ENCODE data around the gene KRTAP10-3.
A peak's percentile ranks its signal among the peaks of the same experiment; 100 is the strongest.

The KRTAP10-3 gene

GRCh38 chr21:44547656-44548331 lies 10.8 kb downstream of the KRTAP10-3 start:
- peak; percentile 37 for DNase-seq (ENCODE audit: low spot score)

GRCh38 chr21:44544566-44544965 lies 14.0 kb downstream of the KRTAP10-3 start:
- DNase-seq (ENCODE audit: low spot score), result no peak

- DNase-seq (ENCODE audit: low spot score), result no peak
Measured at GRCh38 chr21:44542716-44543115, 15.9 kb downstream of the KRTAP10-3 start.

- no peak for DNase-seq (ENCODE audit: low spot score)
Measured at GRCh38 chr21:44540741-44541288, 17.8 kb downstream of the KRTAP10-3 start.

GRCh38 chr21:44539991-44540666 lies 18.5 kb downstream of the KRTAP10-3 start, which contains the start of gene KRTAP10-1:
Gene KRTAP10-1, minus strand, starts transcription at chr21:44540195. Its CDS starts 45 bp downstream, at chr21:44540150.
- no peak for DNase-seq (ENCODE audit: low spot score)

GRCh38 chr21:44539046-44539445 lies 19.5 kb downstream of the KRTAP10-3 start:
- no peak for DNase-seq (ENCODE audit: low spot score)

GRCh38 chr21:44537930-44538911 lies 20.4 kb downstream of the KRTAP10-3 start:
- DNase-seq (ENCODE audit: low spot score), result no peak

- DNase-seq (ENCODE audit: low spot score), result no peak
Measured at GRCh38 chr21:44535963-44536362, 22.6 kb downstream of the KRTAP10-3 start.

- no peak for DNase-seq (ENCODE audit: low spot score)
Measured at GRCh38 chr21:44534688-44535087, 23.9 kb downstream of the KRTAP10-3 start.

GRCh38 chr21:44533891-44534627 lies 24.5 kb downstream of the KRTAP10-3 start:
- DNase-seq (ENCODE audit: low spot score), result no peak

GRCh38 chr21:44533121-44533890 lies 25.3 kb downstream of the KRTAP10-3 start:
- DNase-seq (ENCODE audit: low spot score), result no peak

- DNase-seq (ENCODE audit: low spot score), result no peak
Measured at GRCh38 chr21:44532712-44533111, 25.9 kb downstream of the KRTAP10-3 start.

GRCh38 chr21:44531606-44532564 lies 26.7 kb downstream of the KRTAP10-3 start:
- DNase-seq (ENCODE audit: low spot score), result no peak

GRCh38 chr21:44530903-44531605 lies 27.5 kb downstream of the KRTAP10-3 start:
- DNase-seq (ENCODE audit: low spot score), result no peak

- DNase-seq (ENCODE audit: low spot score), result no peak
Measured at GRCh38 chr21:44530221-44530902, 28.2 kb downstream of the KRTAP10-3 start.

GRCh38 chr21:44529503-44530125 lies 29.0 kb downstream of the KRTAP10-3 start:
- DNase-seq (ENCODE audit: low spot score), result no peak

GRCh38 chr21:44529011-44529421 lies 29.6 kb downstream of the KRTAP10-3 start:
- no peak for DNase-seq (ENCODE audit: low spot score)

GRCh38 chr21:44528634-44528995 lies 30.0 kb downstream of the KRTAP10-3 start:
- no peak for DNase-seq (ENCODE audit: low spot score)

Measured in CD4-positive, alpha-beta T cell treated with Interleukin-15 for 4 hours (primary cell).